AG04450 (cell line): Measurements from ENCODE around the gene ARHGAP35. TPM values are rescaled to one million over a fixed set of nuclear protein-coding genes. Genes with fewer than 3 reads are reported as not detected.
A peak's percentile ranks its signal among the peaks of the same experiment; 100 is the strongest.

Experiments
- CTCF ChIA-PET: fragments of 300-600, 350-600 bp; formaldehyde crosslinking; extraction: SDS; loops from one replicate; lab custom pipeline; 2022; ENCODE audit warnings: antibody characterized with exemption, inconsistent platforms; lab: Charles Lee
- POLR2A ChIA-PET: fragments of 350-600 bp; formaldehyde crosslinking; extraction: SDS; loops from one replicate; lab custom pipeline; 2021; ENCODE audit warnings: antibody characterized with exemption, inconsistent platforms; lab: Yijun Ruan, JAX
- DNase-seq: peaks from one replicate; pipeline ENCODE4 v3.0.0-alpha.2; 2011; ENCODE audit warnings: low read depth, low spot score
- H3K27ac ChIP-seq: one replicate; pipeline ENCODE4 v1.5.1; 2012; ENCODE audit warnings: low read depth, low read length, control low read depth
- H3K27me3 ChIP-seq: one replicate; pipeline ENCODE4 v1.6.0; 2012; ENCODE audit warnings: low read length; ENCODE audit not compliant: control insufficient read depth, insufficient read depth
- H3K4me3 ChIP-seq: 2 replicates; pipeline ENCODE4 v1.5.1; 2011; ENCODE audit warnings: mild to moderate bottlenecking, low read depth, low read length, control low read depth
- H3K9me3 ChIP-seq: 2 replicates; pipeline ENCODE4 v1.5.1; 2012; ENCODE audit warnings: low read length; ENCODE audit not compliant: control insufficient read depth, insufficient read depth
- polyA plus RNA-seq: library from polyadenylated mRNA; depleted of rRNA; stranded (reverse); fragments of >200 nt; gene quantifications from 2 replicates; pipeline ENCODE4 v1.2.3, GENCODE V29; 2011
- TF ChIP-seq, protein P1 (sequence below): IDR thresholded peaks from 2 replicates; pipeline ENCODE4 v1.5.1; 2011; ENCODE audit warnings: low read depth, low read length, control low read depth, inconsistent platforms

The ARHGAP35 gene
- polyA plus RNA-seq, 1 experiment, result 28.7 TPM

DNA sequence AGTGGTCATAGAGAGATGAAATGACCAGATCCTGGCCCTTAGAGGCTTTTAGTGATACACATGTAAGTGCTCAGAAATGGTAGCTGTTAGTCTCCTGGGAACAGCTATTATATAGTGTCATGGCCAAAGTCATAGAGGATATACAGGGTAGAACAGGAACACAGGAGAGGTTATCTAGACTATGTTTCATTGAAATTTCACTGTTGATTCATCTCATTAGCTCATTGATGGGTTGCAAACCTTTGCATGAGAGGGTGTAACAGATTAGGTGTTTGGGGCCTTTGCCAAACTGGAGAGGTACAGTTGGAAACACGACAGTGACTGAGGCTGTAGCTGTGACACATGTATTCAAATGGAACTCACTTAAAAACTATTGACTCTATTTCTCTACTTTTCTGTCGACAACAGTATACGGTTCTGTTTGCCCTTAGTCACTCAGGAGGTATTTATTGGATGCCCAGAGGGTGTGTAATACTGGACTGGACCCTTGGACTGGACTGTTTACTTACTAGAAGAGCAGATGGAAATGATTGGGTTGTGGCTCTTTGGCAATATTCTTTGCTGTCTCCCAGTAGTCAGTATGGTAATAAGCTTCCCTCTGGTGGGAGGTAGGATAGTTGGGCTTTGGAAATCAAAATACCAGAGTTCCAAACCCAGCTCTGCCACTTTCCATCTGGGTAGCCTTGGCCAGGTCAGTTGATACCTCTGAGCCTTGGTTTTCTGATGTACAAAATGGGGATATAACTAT lies 29.8 kb downstream of the ARHGAP35 start:
- ChIA-PET CTCF (interaction anchor here (1.0 to 1.5 kb wide), 2 partner anchors 50 to 122 kb away, joined by 5 read pairs; no protein-coding TSS in a partner anchor), POLR2A (interaction anchor here (0.5 to 1.6 kb wide), 4 partner anchors 12 to 61 kb away, joined by 3 to 6 read pairs (median 4); no protein-coding TSS in a partner anchor)

DNA sequence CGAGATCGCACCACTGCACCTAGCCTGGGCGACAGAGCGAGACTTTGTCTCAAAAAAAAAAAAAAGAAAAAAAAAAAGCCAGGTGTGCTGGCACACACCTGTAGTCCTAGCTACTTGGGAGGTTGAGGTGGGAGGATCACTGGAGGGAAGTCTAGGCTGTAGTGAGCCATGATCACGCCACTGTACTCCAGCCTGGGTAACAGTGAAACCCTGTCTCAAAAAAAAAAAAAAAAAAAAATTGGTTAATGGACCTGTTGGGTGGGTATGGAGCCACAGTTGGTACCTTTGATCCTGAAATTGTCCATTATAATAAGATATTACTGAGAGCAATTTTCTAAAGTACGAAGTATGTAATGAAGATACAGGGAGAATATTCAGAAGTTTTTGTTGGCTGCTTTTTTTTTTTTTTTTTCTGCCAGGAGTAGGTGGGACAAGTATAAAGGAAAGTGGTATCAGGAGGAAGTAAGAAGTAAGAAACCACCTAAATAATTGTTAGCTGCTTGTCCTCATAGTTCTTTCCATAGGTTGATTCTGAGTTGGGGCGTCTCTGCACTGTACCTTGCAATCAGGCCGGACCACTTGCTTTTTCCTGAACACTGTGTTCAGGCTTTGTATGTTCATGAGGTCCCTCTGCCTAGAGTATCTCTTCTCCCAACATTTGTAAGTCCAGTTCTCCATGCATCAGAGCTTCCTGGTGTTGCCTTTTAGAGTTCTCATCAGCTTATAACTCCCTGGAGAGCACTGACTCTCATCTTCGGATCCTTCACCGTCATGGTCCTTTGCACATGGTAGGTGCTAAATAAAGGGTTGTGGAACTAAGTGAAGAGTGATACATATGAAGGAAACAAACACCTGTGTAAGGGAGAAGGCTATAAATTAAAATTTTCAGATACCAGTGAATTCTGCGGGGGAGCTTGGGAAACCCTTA lies 31.7 kb downstream of the ARHGAP35 start:
- Histone ChIP-seq H3K27me3 (no peaks in the 10 kb centered on the region), H3K9me3 (no peaks in the 10 kb centered on the region), H3K4me3 (no peak overlapping the region), H3K27ac (no peak overlapping the region)
- ChIA-PET CTCF (interaction anchor here (0.6 kb wide), 1 partner anchor 36 kb away, joined by 5 read pairs; no protein-coding TSS in a partner anchor), POLR2A (interaction anchor here (0.7 kb wide), 1 partner anchor 16 kb away, joined by 3 read pairs; no protein-coding TSS in a partner anchor)
- TF ChIP-seq, protein P1, sequence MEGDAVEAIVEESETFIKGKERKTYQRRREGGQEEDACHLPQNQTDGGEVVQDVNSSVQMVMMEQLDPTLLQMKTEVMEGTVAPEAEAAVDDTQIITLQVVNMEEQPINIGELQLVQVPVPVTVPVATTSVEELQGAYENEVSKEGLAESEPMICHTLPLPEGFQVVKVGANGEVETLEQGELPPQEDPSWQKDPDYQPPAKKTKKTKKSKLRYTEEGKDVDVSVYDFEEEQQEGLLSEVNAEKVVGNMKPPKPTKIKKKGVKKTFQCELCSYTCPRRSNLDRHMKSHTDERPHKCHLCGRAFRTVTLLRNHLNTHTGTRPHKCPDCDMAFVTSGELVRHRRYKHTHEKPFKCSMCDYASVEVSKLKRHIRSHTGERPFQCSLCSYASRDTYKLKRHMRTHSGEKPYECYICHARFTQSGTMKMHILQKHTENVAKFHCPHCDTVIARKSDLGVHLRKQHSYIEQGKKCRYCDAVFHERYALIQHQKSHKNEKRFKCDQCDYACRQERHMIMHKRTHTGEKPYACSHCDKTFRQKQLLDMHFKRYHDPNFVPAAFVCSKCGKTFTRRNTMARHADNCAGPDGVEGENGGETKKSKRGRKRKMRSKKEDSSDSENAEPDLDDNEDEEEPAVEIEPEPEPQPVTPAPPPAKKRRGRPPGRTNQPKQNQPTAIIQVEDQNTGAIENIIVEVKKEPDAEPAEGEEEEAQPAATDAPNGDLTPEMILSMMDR, result no peak
- no peak for DNase-seq

More for the DNA sequence above, 29.8 kb downstream of the ARHGAP35 start:
- no peaks in the 10 kb centered on the region for H3K27me3 ChIP-seq
- H3K9me3 ChIP-seq, result no peaks in the 10 kb centered on the region
- TF ChIP-seq, protein P1, result no peak
- peak; percentile 72 for DNase-seq
- no peak overlapping the region for H3K4me3 ChIP-seq
- H3K27ac ChIP-seq, result peak overlapping the region; percentile 78

DNA sequence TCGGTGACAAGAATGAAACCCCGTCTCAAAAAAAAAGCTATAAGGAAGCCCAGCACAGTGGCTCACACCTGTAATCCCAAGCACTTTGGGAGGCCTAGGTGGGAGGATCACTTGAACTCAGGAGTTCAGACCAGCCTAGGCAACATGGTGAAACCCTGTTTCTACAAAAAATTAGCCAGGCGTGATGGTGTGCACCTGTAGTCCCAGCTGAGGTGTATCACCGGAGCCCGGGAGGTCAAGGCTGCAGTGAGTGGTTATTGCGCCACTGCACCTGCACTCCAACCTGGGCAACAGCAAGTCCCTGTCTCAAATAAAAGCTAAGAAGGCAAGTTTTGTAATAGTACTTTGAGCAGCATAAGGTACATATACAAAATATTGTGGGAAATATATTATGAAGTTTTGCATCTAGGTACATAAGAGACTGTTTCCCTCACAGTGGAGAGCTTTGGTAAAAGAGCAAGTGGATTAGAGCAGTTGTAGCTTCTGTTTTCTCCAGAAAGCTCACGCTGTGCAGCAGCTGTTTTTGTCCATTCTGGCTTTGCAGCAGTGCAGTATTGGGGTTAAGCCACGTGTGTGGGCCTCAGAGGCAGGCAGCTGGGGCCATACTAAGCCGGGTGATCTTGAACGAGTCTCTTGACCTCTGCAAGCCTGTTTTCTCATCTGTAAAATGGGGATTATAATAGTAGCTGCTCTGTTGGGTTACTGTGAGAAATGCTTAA lies 35.4 kb downstream of the ARHGAP35 start:
- CTCF ChIA-PET, result no interaction called here
- no peaks in the 10 kb centered on the region for H3K27me3 ChIP-seq
- H3K27ac ChIP-seq, result no peak overlapping the region
- no peak overlapping the region for H3K4me3 ChIP-seq
- DNase-seq, result no peak
- POLR2A ChIA-PET, result no interaction called here
- TF ChIP-seq, protein P1, result no peak
- H3K9me3 ChIP-seq, result no peaks in the 10 kb centered on the region

- ChIA-PET CTCF (interaction anchor here (0.7 to 1.4 kb wide), 5 partner anchors 10 to 115 kb away, joined by 3 to 5 read pairs (median 3); no protein-coding TSS in a partner anchor), POLR2A (interaction anchor here (0.6 to 0.9 kb wide), 2 partner anchors 34 to 61 kb away, joined by 3 to 8 read pairs; no protein-coding TSS in a partner anchor)
- Histone ChIP-seq H3K9me3 (no peaks in the 10 kb centered on the region), H3K27me3 (no peaks in the 10 kb centered on the region), H3K4me3 (no peak overlapping the region), H3K27ac (peak overlapping the region; percentile 39)
- TF ChIP-seq, protein P1, result no peak
- DNase-seq, result peak; percentile 36
These were observed 37.9 kb downstream of the ARHGAP35 start for GRCh38 chr19:46898731-46899130.
